Neural progenitor cell (in vitro differentiated cells): ENCODE data around the gene CXCL12.

Experiments
- EZH2 ChIP-seq: fragments of 200-600 bp; sonication (generic); IDR thresholded peaks from 2 replicates; pipeline ENCODE4 v1.6.1; 2017; ENCODE audit warnings: antibody characterized with exemption, mild to moderate bottlenecking, moderate library complexity
- EZH2phosphoT487 ChIP-seq: fragments of 200-600 bp; sonication (generic); IDR thresholded peaks from 2 replicates; pipeline ENCODE4 v1.6.1; 2017; ENCODE audit warnings: antibody characterized with exemption
- TF ChIP-seq, protein P1 (sequence below): fragments of 200-600 bp; sonication (generic); IDR thresholded peaks from 2 replicates; pipeline ENCODE4 v1.5.1; 2017; ENCODE audit warnings: antibody characterized with exemption, mild to moderate bottlenecking

DNA sequence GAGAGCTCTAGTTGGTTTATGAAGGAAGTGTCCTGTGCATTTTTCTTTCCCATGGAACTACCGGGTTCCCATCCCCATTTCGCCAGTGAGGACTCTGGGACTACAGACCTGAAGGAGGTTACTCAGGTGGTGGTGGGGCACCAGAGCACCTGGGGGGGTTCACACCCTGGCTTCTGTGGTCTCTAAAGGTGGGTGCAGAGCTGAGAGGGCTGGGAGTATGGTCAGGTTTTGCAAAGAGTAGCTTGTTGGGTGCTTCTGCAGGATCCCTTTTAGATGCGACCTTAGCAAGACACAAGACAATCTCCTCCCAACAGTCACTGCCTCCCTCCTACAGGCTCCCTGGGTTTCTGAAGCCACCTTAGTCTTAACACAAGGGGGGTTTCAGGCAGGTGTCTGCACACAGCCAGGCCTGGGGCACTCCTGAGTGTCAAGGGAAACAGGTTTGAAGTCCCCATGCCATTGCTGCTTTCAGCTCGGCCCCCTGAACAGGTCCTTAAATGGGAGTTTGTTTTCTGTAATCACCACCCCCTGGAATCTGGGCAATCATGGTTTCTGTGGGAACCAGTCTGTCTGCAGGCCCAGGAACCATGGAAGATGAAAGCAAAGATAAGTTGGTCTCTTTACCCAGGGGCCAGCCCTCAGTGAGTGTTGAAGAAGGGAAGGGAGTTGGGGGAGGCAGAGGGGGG is 9.9 kb upstream of the CXCL12 start:
- TF ChIP-seq, protein P1, sequence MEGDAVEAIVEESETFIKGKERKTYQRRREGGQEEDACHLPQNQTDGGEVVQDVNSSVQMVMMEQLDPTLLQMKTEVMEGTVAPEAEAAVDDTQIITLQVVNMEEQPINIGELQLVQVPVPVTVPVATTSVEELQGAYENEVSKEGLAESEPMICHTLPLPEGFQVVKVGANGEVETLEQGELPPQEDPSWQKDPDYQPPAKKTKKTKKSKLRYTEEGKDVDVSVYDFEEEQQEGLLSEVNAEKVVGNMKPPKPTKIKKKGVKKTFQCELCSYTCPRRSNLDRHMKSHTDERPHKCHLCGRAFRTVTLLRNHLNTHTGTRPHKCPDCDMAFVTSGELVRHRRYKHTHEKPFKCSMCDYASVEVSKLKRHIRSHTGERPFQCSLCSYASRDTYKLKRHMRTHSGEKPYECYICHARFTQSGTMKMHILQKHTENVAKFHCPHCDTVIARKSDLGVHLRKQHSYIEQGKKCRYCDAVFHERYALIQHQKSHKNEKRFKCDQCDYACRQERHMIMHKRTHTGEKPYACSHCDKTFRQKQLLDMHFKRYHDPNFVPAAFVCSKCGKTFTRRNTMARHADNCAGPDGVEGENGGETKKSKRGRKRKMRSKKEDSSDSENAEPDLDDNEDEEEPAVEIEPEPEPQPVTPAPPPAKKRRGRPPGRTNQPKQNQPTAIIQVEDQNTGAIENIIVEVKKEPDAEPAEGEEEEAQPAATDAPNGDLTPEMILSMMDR = no peak
- TF ChIP-seq EZH2 (no peak), EZH2phosphoT487 (no peak)
